OCI-LY3 (cell line): ENCODE measurements around the gene AOAH.
A peak's percentile ranks its signal among the peaks of the same experiment; 100 is the strongest.

ENCODE experiments used
- H2AFZ ChIP-seq: fragments of 200-600, 300-600 bp; shearing (Covaris generic); 2 replicates; pipeline ENCODE4 v1.6.0; 2014; ENCODE audit warnings: antibody characterized with exemption, low read depth, low read length
- H3K27ac ChIP-seq: fragments of 200-600, 300-600 bp; sonication (generic); 2 replicates; pipeline ENCODE4 v1.5.1; 2014; ENCODE audit warnings: mild to moderate bottlenecking, low read length, moderate library complexity, mixed read lengths
- H3K27me3 ChIP-seq: fragments of 200-600, 300-600 bp; sonication (generic); 2 replicates; pipeline ENCODE4 v1.6.1; 2014; ENCODE audit warnings: low read depth, low read length, mixed read lengths
- H3K36me3 ChIP-seq: fragments of 200-600, 300-600 bp; sonication (generic); replicated peaks from 2 replicates; pipeline ENCODE3; 2014; ENCODE audit warnings: low read depth, low read length, mixed read lengths
- H3K4me1 ChIP-seq: fragments of 300-600, 200-600 bp; sonication (generic); 2 replicates; pipeline ENCODE4 v1.6.1; 2014; ENCODE audit warnings: low read length, mixed read lengths
- H3K4me2 ChIP-seq: fragments of 200-600, 300-600 bp; sonication (generic); 2 replicates; pipeline ENCODE4 v1.6.1; 2014; ENCODE audit warnings: low read length, mixed read lengths
- H3K4me3 ChIP-seq: fragments of 300-600, 200-600 bp; sonication (generic); 2 replicates; pipeline ENCODE4 v1.5.1; 2014; ENCODE audit warnings: antibody characterized with exemption, mild to moderate bottlenecking, low read length, moderate library complexity
- H3K79me2 ChIP-seq: fragments of 300-600, 200-600 bp; shearing (Covaris generic); 2 replicates; pipeline ENCODE4 v1.6.1; 2014; ENCODE audit warnings: mild to moderate bottlenecking, low read length, mixed read lengths
- H3K9ac ChIP-seq: fragments of 300-600, 200-600 bp; shearing (Covaris generic); 2 replicates; pipeline ENCODE4 v1.6.0; 2014; ENCODE audit warnings: mild to moderate bottlenecking, low read length, moderate library complexity
- H3K9me3 ChIP-seq: fragments of 200-600, 300-600 bp; shearing (Covaris generic); 2 replicates; pipeline ENCODE4 v1.6.1; 2014; ENCODE audit warnings: low read length, mixed read lengths; ENCODE audit not compliant: insufficient read depth
- H4K20me1 ChIP-seq: fragments of 200-600, 300-600 bp; sonication (generic); 2 replicates; pipeline ENCODE4 v1.6.1; 2016; ENCODE audit warnings: low read length, mixed read lengths; ENCODE audit not compliant: insufficient read depth
- EZH2phosphoT487 ChIP-seq: fragments of 200-600 bp; shearing (Covaris generic); IDR thresholded peaks from 2 replicates; pipeline ENCODE4 v1.6.1; 2018; ENCODE audit warnings: antibody characterized with exemption, mixed run types, low read depth
- TF ChIP-seq, protein P1 (sequence below): fragments of 200-600, 300-600 bp; sonication (generic); IDR thresholded peaks from 2 replicates; pipeline ENCODE4 v1.5.1; 2014; ENCODE audit warnings: antibody characterized with exemption, low read length, low read depth

AOAH gene

DNA sequence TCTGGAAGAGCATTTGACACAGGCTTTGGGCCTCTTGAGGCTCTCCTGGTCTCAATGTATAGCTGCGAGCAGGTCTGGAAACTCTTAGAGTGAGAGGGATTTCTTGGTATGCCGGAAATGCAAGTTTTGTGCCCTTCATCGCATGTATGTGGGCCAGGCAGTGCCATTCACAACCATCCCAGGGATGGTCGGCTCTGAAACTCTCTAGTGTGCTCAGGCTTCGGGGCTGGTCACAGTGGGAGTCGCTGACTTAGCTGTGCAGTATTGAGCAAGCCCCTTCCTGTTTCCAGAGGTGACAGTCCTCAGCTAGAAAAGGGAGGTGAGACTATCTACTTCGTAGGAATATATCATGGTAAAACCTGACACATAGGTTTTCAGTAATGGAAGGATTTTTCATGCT, 2.0 kb upstream of the AOAH start:
- 0 out of 2 replicates have a peak, but pooled peaks cover 2% of the 10 kb centered on the region for H3K9me3 ChIP-seq
- no peak overlapping the region for H3K9ac ChIP-seq
- H3K4me3 ChIP-seq = no peak overlapping the region
- H3K4me2 ChIP-seq = 0 out of 2 replicates have a peak overlapping the region, but pooled peaks have one; percentile 14
- no peaks in the 10 kb centered on the region for H3K79me2 ChIP-seq
- H4K20me1 ChIP-seq = no peaks in the 10 kb centered on the region
- H3K27me3 ChIP-seq = no peaks in the 10 kb centered on the region
- TF ChIP-seq EZH2phosphoT487 = no peak
- TF ChIP-seq, protein P1, sequence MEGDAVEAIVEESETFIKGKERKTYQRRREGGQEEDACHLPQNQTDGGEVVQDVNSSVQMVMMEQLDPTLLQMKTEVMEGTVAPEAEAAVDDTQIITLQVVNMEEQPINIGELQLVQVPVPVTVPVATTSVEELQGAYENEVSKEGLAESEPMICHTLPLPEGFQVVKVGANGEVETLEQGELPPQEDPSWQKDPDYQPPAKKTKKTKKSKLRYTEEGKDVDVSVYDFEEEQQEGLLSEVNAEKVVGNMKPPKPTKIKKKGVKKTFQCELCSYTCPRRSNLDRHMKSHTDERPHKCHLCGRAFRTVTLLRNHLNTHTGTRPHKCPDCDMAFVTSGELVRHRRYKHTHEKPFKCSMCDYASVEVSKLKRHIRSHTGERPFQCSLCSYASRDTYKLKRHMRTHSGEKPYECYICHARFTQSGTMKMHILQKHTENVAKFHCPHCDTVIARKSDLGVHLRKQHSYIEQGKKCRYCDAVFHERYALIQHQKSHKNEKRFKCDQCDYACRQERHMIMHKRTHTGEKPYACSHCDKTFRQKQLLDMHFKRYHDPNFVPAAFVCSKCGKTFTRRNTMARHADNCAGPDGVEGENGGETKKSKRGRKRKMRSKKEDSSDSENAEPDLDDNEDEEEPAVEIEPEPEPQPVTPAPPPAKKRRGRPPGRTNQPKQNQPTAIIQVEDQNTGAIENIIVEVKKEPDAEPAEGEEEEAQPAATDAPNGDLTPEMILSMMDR = no peak
- H3K36me3 ChIP-seq = no peaks in the 10 kb centered on the region
- H2AFZ ChIP-seq = no peak overlapping the region
- peaks cover 33% of the 10 kb centered on the region for H3K4me1 ChIP-seq
- H3K27ac ChIP-seq = no peak overlapping the region

DNA sequence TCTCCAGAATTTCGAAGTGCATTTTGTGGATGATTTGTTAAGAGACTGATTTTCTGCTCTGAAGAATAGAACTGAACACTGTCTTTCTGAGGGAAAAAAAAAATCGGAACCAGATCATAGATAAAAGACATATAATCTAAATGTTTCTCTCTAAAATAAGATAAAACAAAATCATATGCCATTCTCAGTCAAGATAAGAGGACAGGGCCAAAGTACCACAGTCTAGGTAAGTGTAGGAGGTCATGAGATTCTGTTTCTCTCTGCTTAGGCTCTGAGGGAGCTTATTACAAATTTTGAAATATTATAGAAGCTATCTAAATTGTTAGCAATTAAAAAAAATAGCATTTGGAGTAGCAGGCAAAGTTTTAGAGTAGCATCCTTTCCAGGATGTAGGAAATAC, 702 bp upstream of the AOAH start:
- Histone ChIP-seq H3K9ac (peak overlapping the region; percentile 43; the same call in 1 of the 2 replicates), H3K27ac (peak overlapping the region; percentile 52), H3K4me1 (peaks cover 33% of the 10 kb centered on the region), H3K4me2 (peak overlapping the region; percentile 81), H3K27me3 (no peaks in the 10 kb centered on the region), H4K20me1 (no peaks in the 10 kb centered on the region), H3K4me3 (peak overlapping the region; percentile 54), H3K79me2 (no peaks in the 10 kb centered on the region), H2AFZ (peak overlapping the region; percentile 87), H3K36me3 (no peaks in the 10 kb centered on the region), H3K9me3 (no peaks in the 10 kb centered on the region)
- no peak for TF ChIP-seq EZH2phosphoT487
- TF ChIP-seq, protein P1 = no peak

DNA sequence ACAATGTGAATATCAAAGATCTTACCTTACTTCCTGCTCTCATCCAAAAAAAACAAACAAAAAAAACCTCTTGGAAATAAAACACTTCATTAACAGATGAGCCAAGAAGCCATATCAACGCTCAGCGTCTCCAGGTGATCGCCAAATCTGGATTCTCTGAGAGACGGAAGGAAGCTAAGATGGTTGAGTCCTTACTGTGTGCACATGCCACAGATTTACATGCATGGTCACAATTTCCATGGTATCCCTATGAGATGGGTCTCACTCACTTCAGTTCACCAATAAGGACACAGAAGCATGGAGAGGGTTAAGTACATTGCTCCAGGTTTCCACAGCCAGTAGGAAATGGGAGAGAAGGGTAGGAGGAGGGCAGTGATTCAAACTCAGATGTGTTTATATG, 1.0 kb downstream of the AOAH start:
- no peaks in the 10 kb centered on the region for H3K9me3 ChIP-seq
- no peak overlapping the region for H3K27ac ChIP-seq
- no peaks in the 10 kb centered on the region for H3K27me3 ChIP-seq
- no peaks in the 10 kb centered on the region for H3K36me3 ChIP-seq
- no peak for TF ChIP-seq EZH2phosphoT487
- TF ChIP-seq, protein P1 = no peak
- peaks cover 33% of the 10 kb centered on the region for H3K4me1 ChIP-seq
- no peaks in the 10 kb centered on the region for H4K20me1 ChIP-seq
- no peak overlapping the region for H3K4me2 ChIP-seq
- H2AFZ ChIP-seq = no peak overlapping the region
- no peaks in the 10 kb centered on the region for H3K79me2 ChIP-seq
- H3K9ac ChIP-seq = no peak overlapping the region
- H3K4me3 ChIP-seq = no peak overlapping the region

- H3K4me2 ChIP-seq = no peak overlapping the region
- H2AFZ ChIP-seq = no peak overlapping the region
- no peaks in the 10 kb centered on the region for H3K9me3 ChIP-seq
- H3K27ac ChIP-seq = no peak overlapping the region
- no peaks in the 10 kb centered on the region for H3K27me3 ChIP-seq
- H3K4me1 ChIP-seq = peaks cover 4% of the 10 kb centered on the region
- H3K9ac ChIP-seq = no peak overlapping the region
- no peak for TF ChIP-seq EZH2phosphoT487
- TF ChIP-seq, protein P1 = no peak
- H3K4me3 ChIP-seq = no peak overlapping the region
- H3K79me2 ChIP-seq = no peaks in the 10 kb centered on the region
- H3K36me3 ChIP-seq = no peaks in the 10 kb centered on the region
- no peaks in the 10 kb centered on the region for H4K20me1 ChIP-seq
Measured at GRCh38 chr7:36719083-36719632, 5.1 kb downstream of the AOAH start.
